Caco-2 (cell line): ENCODE data around the gene VIPR2. TPM values are rescaled to one million over a fixed set of nuclear protein-coding genes. Genes with fewer than 3 reads are reported as not detected.

Experiments
- BruUV-seq: library from RNA; stranded (reverse); fragments of 400-500 nt; replicated peaks from 2 replicates; lab custom pipeline; 2021; lab: Mats Ljungman, UMichigan
- CTCF ChIA-PET: fragments of 300-600 bp; sonication (Branson Sonifier 250); formaldehyde crosslinking; loops from one replicate; lab custom pipeline; 2022; ENCODE audit warnings: antibody characterized with exemption; lab: Charles Lee
- POLR2A ChIA-PET: fragments of 300-600 bp; sonication (Branson Sonifier 250); formaldehyde crosslinking; loops from one replicate; lab custom pipeline; 2022; ENCODE audit warnings: antibody characterized with exemption; lab: Charles Lee
- DNase-seq, 2 experiments: peaks; one replicate each; pipeline versions ENCODE4 v3.0.0 to v3.0.0-alpha.2; 2020 to 2022
- H3K27me3 ChIP-seq: replicated peaks from 2 replicates; pipeline ENCODE4 v1.6.0; 2011; ENCODE audit warnings: low read length; ENCODE audit not compliant: control insufficient read depth, insufficient read depth
- H3K36me3 ChIP-seq: 2 replicates; pipeline ENCODE4 v1.5.1; 2011; ENCODE audit warnings: low read length; ENCODE audit not compliant: control insufficient read depth, insufficient read depth
- H3K4me1 ChIP-seq: fragments of 250-450 bp; sonication (Bioruptor Pico); 2 replicates; pipeline ENCODE4 v1.5.1; 2020; ENCODE audit warnings: mild to moderate bottlenecking
- H3K4me3 ChIP-seq: 2 replicates; pipeline ENCODE4 v1.5.1; 2011; ENCODE audit warnings: low read depth, mild to moderate bottlenecking, control low read depth, low read length
- H3K9me3 ChIP-seq: fragments of 250-450 bp; sonication (Bioruptor Pico); 2 replicates; pipeline ENCODE4 v1.5.1; 2020; ENCODE audit warnings: mild to moderate bottlenecking, moderate library complexity
- H3K27ac Mint-ChIP-seq: one replicate; pipeline ENCODE4 v1.8.0; 2022; ENCODE audit warnings: mixed read lengths; ENCODE audit not compliant: unreplicated experiment
- H3K27me3 Mint-ChIP-seq: one replicate; pipeline ENCODE4 v1.8.0; 2022; ENCODE audit warnings: mixed read lengths; ENCODE audit not compliant: insufficient read depth, unreplicated experiment
- H3K36me3 Mint-ChIP-seq: one replicate; pipeline ENCODE4 v1.8.0; 2022; ENCODE audit warnings: mild to moderate bottlenecking, mixed read lengths; ENCODE audit not compliant: insufficient read depth, unreplicated experiment
- H3K4me1 Mint-ChIP-seq: one replicate; pipeline ENCODE4 v1.8.0; 2022; ENCODE audit warnings: low read depth, mixed read lengths; ENCODE audit not compliant: unreplicated experiment
- H3K4me3 Mint-ChIP-seq: one replicate; pipeline ENCODE4 v1.8.0; 2022; ENCODE audit warnings: mild to moderate bottlenecking, moderate library complexity, mixed read lengths; ENCODE audit not compliant: unreplicated experiment
- H3K9me3 Mint-ChIP-seq: one replicate; pipeline ENCODE4 v1.8.0; 2022; ENCODE audit warnings: mixed read lengths; ENCODE audit not compliant: unreplicated experiment
- CTCF ChIP-seq, 2 experiments: fragments of 200-600 bp in 1 of 2; IDR thresholded peaks; 1 replicate in 1 of 2; 2 replicates in 1 of 2; pipeline versions ENCODE4 v1.5.1 to v1.8.0; 2011 to 2022; ENCODE audit warnings: antibody characterized with exemption in 1 of 2, control low read depth in 1 of 2, inconsistent platforms in 1 of 2, low read depth in 1 of 2, low read length in 1 of 2, mild to moderate bottlenecking in 1 of 2, moderate library complexity in 1 of 2; ENCODE audit not compliant: insufficient read depth in 1 of 2, severe bottlenecking in 1 of 2, unreplicated experiment in 1 of 2
- intact Hi-C: fragments of 100-400 bp; cut with micrococcal nuclease; formaldehyde crosslinking; loops from one replicate; pipeline ENCODE4 v1.10.0; 2022; ENCODE audit not compliant: unreplicated experiment
- total RNA-seq: library from RNA; stranded (reverse); gene quantifications from 2 replicates; pipeline ENCODE4 v1.2.3, GENCODE V29; 2022

VIPR2 gene
- total RNA-seq, 1 experiment from 2014 or later: not detected

- TF ChIP-seq CTCF (IDR thresholded peaks at IDR 0.05; ENCODE audit: insufficient read depth in 1 of 2, low read depth in 1 of 2, low read length in 1 of 2, severe bottlenecking in 1 of 2, unreplicated experiment in 1 of 2): no peak
- Mint-ChIP-seq H3K9me3 (no peaks in the 10 kb centered on the region), H3K4me1 (no peaks in the 10 kb centered on the region), H3K36me3 (no peaks in the 10 kb centered on the region), H3K4me3 (no peak overlapping the region), H3K27ac (no peak overlapping the region), H3K27me3 (peaks cover 32% of the 10 kb centered on the region)
- intact Hi-C loops: no loop called here
- no peaks in the 10 kb centered on the region for H3K36me3 ChIP-seq
- ChIA-PET CTCF (no interaction called here), POLR2A (no interaction called here)
- no peaks in the 10 kb centered on the region for H3K4me1 ChIP-seq
- DNase-seq: no peak
- no peaks in the 10 kb centered on the region for H3K27me3 ChIP-seq
- H3K9me3 ChIP-seq: no peaks in the 10 kb centered on the region
- no peak overlapping the region for H3K4me3 ChIP-seq
- no TSS peak for BruUV-seq
Observed at GRCh38 chr7:159051916-159052315, 92.8 kb downstream of the VIPR2 start.

- Histone ChIP-seq H3K9me3 (no peaks in the 10 kb centered on the region), H3K27me3 (no peaks in the 10 kb centered on the region), H3K4me3 (no peak overlapping the region), H3K4me1 (no peaks in the 10 kb centered on the region), H3K36me3 (no peaks in the 10 kb centered on the region)
- intact Hi-C loops: no loop called here
- TF ChIP-seq CTCF (IDR thresholded peaks at IDR 0.05; ENCODE audit: insufficient read depth in 1 of 2, low read depth in 1 of 2, low read length in 1 of 2, severe bottlenecking in 1 of 2, unreplicated experiment in 1 of 2): no peak
- Mint-ChIP-seq H3K9me3 (no peaks in the 10 kb centered on the region), H3K27me3 (peaks cover 32% of the 10 kb centered on the region), H3K4me1 (no peaks in the 10 kb centered on the region), H3K27ac (no peak overlapping the region), H3K36me3 (no peaks in the 10 kb centered on the region), H3K4me3 (no peak overlapping the region)
- ChIA-PET POLR2A (no interaction called here), CTCF (no interaction called here)
- DNase-seq: no peak
- BruUV-seq: no TSS peak
Observed at GRCh38 chr7:159050704-159051103, 94.0 kb downstream of the VIPR2 start.

- no peaks in the 10 kb centered on the region for H3K9me3 Mint-ChIP-seq
- no peak for DNase-seq
Observed at GRCh38 chr7:159049266-159050025, 95.2 kb downstream of the VIPR2 start.

More at GRCh38 chr7:159049266-159050025, 95.2 kb downstream of the VIPR2 start:
- Histone ChIP-seq H3K27me3 (no peaks in the 10 kb centered on the region), H3K9me3 (no peaks in the 10 kb centered on the region), H3K4me1 (no peaks in the 10 kb centered on the region), H3K4me3 (no peak overlapping the region), H3K36me3 (no peaks in the 10 kb centered on the region)
- TF ChIP-seq CTCF (IDR thresholded peaks at IDR 0.05; ENCODE audit: insufficient read depth in 1 of 2, low read depth in 1 of 2, low read length in 1 of 2, severe bottlenecking in 1 of 2, unreplicated experiment in 1 of 2): no peak
- Mint-ChIP-seq H3K4me1 (no peaks in the 10 kb centered on the region), H3K36me3 (no peaks in the 10 kb centered on the region), H3K27me3 (peaks cover 28% of the 10 kb centered on the region), H3K27ac (no peak overlapping the region), H3K4me3 (no peak overlapping the region)
- CTCF ChIA-PET: no interaction called here
- POLR2A ChIA-PET: no interaction called here
- no TSS peak for BruUV-seq
- intact Hi-C loops: no loop called here
